Stimulated activated CD4-positive, alpha-beta T cell treated with anti-CD3 and anti-CD28 coated beads, Interleukin-4, amount 100 ng/mL, for 4 hours (primary cell): ENCODE results near the gene HRAS.

Experiments used
- DNase-seq, 2 experiments: peaks; one replicate each; pipeline ENCODE4 v3.0.0-alpha.2; 2020

HRAS gene

DNA sequence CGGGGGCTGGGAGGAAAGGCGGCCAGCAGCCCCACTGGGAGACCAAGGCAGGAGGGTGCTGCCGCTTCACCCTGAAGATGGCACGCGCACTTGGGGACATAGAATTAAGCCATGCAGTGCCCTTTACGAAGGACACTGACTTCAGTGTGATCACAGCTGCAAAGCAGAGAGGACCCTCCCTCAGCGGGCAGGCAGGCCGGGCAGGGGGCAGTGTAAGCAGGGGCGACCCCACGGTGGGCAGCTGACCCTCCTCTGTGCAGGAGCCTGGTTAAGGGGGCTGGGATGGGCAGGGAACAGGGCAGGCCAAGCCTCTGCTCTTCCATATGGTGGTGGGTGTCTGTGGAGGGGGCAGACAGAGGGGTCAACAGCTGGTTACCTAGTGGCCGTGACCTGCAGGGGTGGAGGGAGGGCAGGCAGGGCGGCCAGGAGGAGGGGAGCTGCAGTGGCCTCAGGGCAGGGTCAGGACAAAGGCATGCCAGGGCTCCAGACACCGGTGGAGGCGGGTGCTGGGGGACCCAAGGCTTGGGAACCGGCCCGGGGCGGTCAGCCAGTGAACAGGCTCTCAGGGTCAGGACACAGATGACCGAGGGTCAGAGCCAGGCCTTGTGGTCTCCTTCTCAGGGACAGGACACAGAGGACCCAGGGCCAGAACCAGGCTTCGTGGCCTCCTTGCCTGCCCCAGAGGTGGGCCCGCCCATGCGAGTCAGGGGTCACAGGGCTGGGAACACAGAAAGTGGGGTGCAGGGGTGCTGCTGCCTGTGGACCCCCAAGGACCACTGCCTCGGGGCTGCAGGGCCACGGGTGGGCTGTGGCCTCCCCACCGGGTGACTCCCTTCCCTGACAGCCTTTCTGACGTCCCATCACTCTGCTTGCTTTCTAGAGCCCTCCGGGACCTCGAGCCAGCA is 18.0 kb upstream of the HRAS start:
- no peak for DNase-seq

DNA sequence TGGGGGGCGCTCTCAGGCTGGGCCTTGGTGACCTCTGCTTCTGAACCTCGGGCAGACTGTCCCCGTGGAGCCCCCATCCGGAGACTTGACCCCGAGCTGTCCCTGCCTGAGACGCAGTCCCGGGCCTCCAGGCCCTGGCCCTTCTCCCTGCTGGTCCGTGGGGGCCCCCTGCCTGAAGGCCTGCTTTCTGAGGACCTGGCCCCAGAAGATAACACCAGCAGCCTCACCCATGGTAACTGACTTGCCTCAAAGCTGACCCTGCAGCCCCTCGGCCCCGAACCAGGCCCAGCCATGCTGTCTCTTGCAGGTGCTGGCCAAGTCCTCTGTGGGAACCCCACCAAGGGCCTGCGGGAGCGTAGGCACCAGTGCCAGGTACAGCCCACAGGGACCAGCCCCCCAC is 16.2 kb upstream of the HRAS start:
- no peak for DNase-seq

DNA sequence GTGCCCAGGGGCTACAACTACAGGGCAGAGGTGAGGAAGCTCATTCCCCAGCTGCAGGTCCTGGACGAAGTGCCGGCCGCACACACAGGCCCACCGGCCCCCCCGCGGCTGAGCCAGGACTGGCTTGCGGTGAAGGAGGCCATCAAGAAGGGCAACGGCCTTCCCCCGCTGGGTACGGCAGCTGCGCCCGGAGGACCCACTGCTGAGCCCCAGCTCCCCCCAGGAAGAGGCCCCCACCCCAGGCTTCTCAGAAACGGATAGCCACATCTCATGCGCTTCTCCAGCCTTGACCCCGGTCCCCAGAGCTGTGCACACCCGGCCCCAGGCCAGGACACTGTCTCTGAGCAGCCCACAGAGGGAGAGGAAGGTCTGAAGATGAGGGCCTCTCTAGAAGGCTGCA is 15.8 kb upstream of the HRAS start:
- no peak for DNase-seq

DNA sequence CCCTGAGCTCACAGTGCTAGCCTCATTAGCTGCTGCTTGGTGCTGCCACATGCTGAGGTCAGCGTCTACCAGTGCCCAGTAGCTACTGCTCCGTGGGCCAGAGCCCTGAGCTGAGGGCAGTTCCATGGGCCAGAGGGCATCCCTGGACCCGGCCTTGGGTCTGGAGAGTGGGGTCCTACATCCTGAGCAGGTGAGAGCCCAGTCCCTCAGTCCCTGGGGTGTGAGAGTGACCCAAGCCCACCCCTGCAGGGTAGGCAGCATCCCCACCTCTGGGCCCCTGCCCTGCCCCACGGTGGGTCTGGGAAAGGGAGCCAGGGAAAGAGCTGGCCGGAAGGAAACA is 15.3 kb upstream of the HRAS start:
- DNase-seq: no peak

DNA sequence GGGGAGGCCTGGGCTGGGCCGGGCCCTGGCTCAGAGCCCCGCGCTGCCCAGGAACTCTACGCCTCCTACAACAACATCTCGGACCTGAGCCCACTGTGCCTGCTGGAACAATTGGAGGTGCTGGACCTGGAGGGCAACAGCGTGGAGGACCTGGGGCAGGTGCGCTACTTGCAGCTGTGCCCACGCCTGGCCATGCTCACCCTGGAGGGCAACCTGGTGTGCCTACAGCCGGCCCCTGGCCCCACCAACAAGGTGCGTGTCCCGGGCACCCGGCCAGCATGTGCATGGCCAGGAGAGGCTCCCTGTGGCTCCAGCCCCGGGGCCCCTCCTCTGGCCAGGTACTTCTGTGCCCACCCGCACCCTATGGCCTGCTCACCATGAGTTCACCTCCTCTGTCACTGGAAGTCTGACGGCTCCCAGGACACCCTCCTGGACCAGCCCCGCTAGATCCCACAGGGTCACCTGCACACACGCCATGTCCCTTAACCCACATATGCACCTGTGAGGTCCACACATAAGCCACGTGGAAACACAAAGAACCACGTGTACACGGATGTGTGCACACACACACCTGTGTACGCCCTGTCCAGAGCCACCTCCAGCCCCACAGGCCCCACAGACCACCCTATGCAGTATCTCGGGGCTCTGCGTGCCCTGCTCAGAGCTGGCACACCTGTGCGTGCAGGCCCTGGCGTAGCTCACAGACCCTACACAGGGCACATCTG is 14.8 kb upstream of the HRAS start:
- DNase-seq: no peak

DNA sequence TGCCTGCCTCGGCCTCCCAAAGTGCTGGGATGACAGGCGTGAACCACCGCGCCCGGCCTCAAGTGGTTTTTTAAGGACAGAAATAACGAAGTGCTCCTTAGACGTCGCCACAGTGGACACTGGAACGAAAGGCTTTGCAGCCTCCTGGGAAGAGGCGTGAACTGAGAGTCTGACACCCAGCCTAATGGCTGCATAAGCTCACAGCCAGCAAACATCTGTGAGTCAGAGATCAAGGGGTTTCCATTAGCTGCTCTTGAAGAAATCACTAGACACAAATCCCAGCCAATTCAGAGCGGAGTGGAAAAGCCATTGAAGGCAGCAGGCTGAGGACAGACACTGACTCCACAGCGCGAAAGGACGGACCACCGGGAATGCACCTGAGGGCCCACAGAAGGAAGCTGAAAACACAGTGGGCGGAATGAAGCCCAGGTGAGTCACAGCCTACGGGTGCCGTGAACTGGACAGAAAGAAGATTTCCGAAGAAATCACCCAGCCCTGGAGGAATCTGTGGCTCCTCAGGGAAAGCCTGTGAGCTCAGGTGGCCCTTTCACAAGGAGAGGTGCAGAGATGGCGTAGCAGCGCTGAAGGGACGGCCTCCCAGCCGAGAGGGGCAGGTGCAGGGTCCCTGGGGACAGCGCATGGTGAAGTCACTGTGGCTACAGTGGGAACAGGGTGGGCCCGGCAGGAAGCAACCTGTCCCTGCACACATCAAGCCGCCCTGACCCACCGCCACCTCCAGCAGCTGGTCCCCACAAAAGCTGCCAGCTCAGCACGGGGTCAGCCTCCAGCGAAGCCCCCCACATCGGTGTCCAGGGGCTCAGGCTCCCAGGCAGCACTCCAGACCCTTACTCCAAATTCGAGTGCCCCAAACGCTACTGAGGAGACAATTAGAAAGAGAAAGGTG is 13.6 kb upstream of the HRAS start:
- no peak for DNase-seq

DNA sequence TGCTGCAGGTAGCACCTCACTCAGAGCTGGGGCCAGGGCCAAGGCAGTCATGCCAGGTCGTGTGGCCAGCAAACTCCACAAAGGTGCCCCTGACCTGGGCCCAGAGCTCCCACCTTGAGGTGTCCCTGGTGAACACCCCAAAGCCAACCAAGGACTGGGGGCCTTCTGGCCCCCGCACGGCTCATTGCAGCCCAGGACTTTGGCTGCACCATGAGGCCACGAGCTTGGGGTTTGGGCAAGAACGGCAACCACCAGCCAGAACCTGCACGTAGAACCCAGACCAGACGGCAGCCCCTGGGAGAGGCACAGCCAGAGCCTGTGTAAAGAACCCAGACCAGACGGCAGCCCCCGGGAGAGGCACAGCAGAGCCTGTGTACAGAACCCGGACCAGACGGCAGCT is 9.8 kb upstream of the HRAS start:
- DNase-seq: no peak

DNA sequence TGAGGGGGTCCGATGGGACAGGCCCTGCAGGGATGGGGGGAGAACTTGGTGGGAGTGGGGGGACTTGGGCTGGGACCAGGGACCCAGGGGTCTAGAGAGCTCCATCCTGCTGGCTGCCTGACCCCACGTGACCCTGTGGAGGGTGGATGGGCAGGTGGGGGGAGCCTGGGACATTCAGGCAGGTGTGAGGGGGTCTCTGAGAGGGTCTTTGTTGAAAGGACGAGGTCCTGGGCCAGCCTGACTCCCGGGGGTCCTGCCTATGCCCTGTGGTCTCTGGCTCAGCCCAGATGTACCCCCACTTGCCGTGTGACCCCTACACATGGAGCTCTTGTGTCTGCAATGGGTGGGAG is 9.4 kb upstream of the HRAS start:
- no peak for DNase-seq

DNA sequence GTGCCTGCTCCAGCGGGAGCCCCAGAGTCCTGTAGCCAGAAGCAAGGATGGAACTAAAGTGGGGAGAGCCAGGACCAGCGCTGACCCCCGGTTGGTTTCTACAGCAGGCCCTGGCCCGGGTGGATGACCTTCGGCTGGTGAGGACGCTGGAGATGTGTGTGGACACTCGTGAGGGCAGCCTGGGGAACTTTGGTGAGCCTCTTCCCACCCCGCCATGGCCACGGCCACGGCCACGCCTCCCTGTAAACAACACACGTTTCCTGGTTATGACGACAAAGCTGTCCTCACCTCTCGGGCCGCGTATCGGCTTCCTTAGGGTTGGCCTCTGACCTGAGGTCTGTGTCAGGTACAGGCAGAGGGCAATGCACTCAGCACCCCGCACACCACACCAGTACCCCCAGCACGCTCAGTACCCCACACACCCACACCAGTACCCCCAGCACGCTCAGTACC is 6.1 kb upstream of the HRAS start:
- DNase-seq: no peak

DNA sequence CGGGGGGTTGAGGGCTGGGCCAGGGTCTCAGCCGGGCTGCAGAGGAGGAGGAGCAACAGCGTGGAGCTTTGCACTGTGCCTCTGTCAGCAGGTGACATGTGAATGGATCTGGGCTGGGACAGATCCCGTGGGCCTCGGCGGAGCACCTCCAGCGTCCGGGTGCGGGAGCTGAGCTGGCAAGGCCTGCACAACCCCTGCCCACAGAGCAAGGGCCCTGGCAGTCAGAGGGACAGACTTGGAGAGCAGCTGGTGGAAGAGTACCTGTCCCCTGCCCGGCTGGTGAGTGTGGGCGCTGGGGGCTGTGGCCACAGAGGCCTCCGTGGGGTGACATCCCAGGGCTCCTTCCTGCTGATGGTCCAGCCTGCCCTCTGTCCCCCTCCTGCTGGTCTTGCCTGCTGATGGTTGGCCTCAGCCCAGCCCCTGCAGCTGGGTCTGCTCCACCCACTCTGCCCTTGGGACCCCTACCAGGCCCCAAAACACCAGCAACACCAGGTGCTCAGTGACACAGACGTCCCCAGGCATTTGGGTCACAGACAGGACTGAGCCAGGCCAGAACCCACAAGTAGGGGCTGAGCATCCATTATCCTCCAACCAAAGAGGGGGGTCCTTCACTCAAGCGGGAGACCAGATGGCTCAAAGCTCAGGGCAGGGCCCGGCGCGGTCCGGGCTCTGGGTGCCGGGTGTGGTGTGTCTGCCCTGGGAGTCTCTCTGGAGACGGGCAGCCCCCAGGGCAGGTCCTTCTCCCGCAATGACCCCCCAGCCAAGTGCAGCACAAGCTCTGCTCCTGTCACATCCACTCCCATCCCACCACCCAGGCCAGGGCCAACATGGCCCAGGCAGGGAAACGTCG is 5.4 kb upstream of the HRAS start:
- no peak for DNase-seq

DNA sequence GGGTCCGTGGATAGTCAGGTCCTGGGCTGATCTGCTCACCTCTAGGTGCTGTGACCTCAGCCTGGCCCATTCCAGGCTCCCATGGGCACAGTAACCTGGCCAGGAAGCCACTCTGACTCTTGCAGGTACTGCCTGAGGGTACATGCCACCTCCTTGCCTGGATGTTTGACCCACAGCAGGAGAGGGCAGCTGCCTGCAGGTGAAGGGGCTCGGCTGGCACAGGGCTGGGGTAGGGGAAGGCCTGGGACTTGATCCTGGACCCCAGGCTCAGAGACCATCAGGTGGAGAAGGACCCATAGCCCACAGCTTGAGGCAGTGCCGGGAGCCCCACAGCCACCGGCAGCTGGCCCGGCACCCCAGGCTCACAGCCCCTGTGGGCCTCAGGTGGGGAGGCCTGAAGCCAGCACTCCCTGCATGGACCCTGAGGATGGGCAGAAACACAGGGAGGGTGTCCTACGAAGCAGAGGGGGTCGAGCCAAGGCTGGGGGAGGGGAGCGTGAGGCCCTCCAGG is 4.7 kb upstream of the HRAS start:
- DNase-seq: no peak

DNA sequence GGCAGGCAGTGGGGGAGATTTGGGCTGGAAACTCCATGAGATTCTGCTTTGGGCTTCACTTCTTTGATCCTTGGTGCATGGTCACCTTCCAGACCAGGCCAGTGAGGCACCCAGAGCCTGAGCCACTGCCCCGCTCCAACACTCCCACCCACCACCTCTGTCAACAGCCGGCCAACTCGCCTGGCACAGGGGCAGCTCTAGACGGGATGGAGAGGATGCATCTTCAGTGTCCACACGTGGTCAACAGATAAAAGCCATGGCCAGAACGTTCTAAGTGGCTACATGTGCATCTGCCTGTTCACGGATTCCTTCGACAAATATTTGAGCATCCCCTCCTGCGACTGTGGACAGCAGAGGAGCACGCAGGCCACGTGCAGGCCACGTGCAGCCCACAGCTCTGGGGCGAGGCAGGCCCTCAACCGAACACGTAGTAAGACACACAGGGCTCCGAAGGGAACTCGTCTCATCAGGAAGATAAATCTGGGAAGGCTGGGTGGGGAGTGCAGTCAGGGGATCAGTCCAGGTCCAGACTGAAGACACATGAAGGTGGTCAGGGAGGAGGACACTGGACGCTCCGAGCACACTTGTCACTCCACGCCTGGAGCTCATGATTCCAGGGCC is 3.2 kb upstream of the HRAS start:
- no peak for DNase-seq

DNA sequence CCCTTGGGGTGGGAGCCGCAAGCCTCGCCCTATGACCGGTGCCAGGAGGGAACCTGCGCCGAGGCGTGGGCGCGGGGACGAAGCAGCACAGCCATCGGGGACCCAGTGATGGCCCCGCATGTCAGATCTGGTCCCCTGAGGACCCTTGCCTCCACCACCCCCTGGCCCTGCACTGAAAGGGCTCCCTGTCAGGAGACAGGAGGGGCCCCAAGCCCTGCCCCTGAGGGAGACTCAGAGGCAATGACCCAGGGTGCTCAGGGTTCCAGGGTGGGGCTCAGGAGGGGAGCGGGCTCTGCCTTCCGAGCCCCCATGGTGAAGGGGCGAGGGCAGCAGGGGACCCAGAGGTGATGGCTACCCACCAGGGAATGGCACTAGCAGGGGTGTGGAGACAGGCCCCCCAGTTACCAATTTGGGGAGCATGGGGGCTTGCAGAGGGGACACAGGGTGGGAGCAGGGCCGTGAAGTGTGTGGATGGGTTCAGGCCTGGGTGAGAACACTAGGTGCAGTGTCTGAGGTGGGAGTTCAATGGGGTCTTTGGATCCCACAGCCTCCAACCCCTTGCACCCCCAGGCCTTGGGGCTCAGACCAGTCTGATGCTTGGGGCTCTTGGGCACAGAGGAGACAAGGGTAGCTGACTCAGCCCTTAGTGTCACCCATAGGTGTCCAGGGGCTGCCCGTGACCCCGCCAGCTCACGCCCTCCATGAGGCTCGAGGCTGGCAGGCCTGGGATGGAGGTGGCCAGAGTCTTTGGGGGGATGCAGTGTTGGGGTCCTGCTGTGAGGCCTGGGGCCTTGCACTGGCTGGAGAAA is 2.5 kb upstream of the HRAS start:
- no peak for DNase-seq

DNA sequence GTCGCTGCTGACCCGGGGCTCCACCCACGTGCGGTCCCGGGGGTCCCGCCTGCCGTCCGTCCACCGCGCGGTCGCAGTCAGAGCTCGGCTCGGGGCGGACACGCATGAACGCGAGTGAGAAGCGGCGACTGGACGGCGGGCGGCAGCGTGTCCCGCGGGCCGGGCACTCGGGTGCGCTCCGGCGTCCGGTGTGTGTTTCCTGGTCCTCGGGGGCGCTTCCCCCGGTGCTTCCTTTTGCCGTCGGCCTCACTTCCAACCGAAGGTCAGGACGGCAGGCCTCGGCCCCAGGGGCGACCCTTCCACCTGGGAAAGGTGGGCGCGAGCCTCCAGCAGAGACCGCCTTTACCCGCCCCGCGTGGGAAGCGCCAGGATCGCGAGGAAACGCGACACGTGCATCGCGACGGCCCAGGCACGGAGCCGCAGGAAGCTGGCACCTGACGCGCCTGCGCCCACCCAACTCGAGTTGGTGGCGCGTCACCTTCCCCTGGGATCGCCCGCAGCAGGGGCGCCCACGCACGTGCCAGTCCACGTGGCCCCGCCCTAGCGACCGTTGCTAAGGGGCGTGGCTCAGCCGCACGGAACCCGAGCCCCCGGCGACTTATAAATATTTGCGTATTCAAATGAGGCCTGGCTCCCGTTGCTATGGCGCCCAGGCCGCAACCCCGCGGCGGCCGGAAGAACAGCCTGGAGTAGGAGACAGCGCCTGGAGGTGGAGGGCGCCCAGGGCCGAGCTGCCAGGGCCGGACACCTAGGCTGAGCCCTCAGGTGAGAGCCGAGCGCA is 1.7 kb upstream of the HRAS start, which contains the start of gene LRRC56:
TSS of gene LRRC56 (plus strand) at position 687 of the 781 bp plus-strand sequence. CDS start 3,158 bp downstream, outside the sequence.
- peak; percentile 93 for DNase-seq

DNA sequence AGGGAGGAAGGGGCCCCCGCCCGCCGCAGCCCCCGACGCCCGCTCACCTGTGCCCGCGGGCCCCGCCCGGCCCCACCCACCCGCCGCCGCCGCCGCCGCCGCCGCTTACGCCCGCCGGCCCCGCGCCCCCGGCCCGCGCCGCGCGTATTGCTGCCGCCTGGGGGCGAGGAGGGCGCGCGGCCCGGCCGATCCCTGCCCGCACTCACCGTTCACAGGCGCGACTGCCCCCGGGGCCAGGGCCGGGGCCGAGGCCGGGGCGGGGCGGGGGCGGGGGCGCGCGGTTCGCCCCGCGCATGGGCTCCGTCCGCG is 212 bp downstream of the HRAS start:
- DNase-seq: no peak

DNA sequence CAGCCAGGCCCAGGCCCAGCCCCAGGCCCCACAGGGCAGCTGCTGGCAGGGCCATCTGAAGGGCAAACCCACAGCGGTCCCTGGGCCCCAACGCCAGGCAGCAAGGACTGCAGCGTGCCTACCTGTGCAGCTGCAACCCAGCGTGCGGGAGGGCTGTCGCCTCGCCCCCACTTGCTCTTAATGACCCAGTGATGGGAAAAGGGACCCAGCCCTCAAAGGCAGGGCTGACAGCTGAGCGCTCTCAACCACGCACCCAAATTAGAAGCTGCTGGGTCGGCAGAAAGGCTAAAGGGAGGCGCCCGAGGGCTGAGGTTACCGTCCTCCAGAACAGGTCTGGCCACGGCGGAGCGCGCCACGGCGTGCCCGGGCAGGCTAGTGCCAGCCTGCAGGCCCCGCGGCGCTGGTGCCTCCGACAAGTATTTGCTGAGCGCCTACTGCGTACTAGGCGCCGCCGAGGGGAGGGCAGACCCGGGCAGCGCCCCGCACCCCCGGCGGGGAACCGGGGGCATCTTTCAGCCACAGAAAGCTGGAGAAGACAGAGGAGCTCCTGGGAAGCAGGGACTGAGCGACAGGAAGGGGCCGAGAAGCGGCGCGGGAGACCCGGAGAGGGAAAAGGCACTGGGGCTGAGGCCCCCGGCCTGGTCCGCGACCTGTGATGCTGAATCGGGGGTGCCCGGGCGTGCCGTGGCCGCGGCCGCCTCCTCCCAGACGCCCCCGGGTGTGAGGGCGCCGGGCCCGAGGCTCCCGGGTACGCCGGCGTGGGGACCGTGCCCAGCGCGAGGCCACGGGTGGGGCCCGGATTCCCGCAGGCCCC is 773 bp downstream of the HRAS start:
- DNase-seq: peak in 1 of 2 experiments; percentile 23

DNA sequence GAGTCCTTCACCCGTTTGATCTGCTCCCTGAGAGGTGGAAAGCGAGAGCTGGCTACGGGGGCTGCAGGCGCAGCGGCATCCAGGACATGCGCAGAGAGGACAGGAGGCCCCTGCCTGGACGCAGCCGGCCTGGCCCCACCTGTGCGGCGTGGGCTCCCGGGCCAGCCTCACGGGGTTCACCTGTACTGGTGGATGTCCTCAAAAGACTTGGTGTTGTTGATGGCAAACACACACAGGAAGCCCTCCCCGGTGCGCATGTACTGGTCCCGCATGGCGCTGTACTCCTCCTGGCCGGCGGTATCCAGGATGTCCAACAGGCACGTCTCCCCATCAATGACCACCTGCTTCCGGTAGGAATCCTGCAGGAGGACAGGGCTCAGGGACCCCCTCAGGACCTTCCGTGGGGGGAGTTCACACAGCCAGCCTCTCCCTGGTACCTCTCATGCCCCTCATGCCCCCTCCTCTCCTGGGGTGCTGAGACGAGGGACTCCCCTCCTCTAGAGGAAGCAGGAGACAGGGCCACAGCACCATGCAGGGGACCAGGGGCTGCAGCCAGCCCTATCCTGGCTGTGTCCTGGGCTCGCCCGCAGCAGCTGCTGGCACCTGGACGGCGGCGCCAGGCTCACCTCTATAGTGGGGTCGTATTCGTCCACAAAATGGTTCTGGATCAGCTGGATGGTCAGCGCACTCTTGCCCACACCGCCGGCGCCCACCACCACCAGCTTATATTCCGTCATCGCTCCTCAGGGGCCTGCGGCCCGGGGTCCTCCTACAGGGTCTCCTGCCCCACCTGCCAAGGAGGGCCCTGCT is 1.6 kb downstream of the HRAS start:
- DNase-seq: no peak

DNA sequence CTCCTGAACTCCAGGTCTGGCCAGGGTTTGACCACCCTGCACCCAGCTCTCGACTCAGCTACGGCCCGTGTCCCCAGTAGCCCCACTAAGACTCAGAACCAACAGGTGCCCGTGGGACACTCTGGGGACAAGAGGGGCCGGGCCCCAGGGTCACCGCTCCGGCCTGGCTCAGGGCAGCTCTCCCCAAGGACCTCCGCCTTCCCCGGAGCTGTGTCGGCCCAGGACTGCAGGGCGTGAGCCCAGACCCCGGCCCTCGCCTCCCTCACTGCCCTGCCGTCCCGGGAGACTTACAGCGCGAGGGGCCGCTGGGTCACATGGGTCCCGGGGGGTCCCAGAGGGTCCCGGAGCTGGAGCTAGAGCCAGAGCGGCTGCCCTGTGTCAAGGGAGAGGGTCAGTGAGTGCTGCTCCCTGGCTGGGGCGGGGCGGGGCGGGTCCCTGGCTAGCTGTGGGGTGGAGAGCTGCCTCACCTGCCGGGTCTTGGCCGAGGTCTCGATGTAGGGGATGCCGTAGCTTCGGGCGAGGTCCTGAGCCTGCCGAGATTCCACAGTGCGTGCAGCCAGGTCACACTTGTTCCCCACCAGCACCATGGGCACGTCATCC is 2.3 kb downstream of the HRAS start:
- no peak for DNase-seq
